GM12878 (cell line): ENCODE data around the gene DUSP10. TPM values are rescaled to one million over a fixed set of nuclear protein-coding genes. Genes with fewer than 3 reads are reported as not detected.

ENCODE experiments used
- ATAC-seq: fragments of 200-7000 bp; cut with Tn5 transposase; 3 replicates; pipeline ENCODE4 v1.9.1; 2020; ENCODE audit warnings: mild to moderate bottlenecking, moderate library complexity
- BruUV-seq: library from RNA; stranded (reverse); fragments of 400-500 nt; replicated peaks from 2 replicates; lab custom pipeline; 2021; lab: Mats Ljungman, UMichigan
- CTCF ChIA-PET: fragments of 300-600 bp; sonication (Branson Sonifier 250); formaldehyde crosslinking; extraction: SDS; loops from one replicate; lab custom pipeline; 2021; ENCODE audit warnings: inconsistent platforms; lab: Yijun Ruan, JAX
- POLR2A ChIA-PET: fragments of 350-600 bp; formaldehyde crosslinking; extraction: SDS; loops from one replicate; lab custom pipeline; 2021; ENCODE audit warnings: inconsistent platforms; lab: Charles Lee
- RAD21 ChIA-PET: fragments of 300-600 bp; sonication (Branson Sonifier 250); formaldehyde crosslinking; loops from one replicate; lab custom pipeline; 2023; ENCODE audit warnings: antibody characterized with exemption; ENCODE audit not compliant: unreplicated experiment; lab: Charles Lee
- SMC1A ChIA-PET: fragments of 300-600 bp; sonication (Branson Sonifier 250); formaldehyde crosslinking; loops from one replicate; lab custom pipeline; 2023; ENCODE audit not compliant: unreplicated experiment, uncharacterized antibody; lab: Charles Lee
- DNase-seq: peaks from one replicate; pipeline ENCODE4 v3.0.0-alpha.2; 2011; ENCODE audit warnings: low read depth, low spot score
- FAIRE-seq: peaks from 3 replicates; lab custom pipeline; 2011; peaks lifted over from hg19 to GRCh38; lab: Jason Lieb, UNC
- H2AFZ ChIP-seq: 2 replicates; pipeline ENCODE4 v1.6.0; 2011; ENCODE audit warnings: low read depth, low read length, control low read depth; ENCODE audit not compliant: control insufficient read depth
- H3K27ac ChIP-seq: 2 replicates; pipeline ENCODE4 v1.5.1; 2011; ENCODE audit warnings: control low read depth; ENCODE audit not compliant: control insufficient read depth, insufficient read depth
- H3K27me3 ChIP-seq, 2 experiments: replicated peaks in 1 of 2; 2 replicates each; pipeline versions ENCODE4 v1.6.0 to v1.6.1; 2011; ENCODE audit warnings: low read length in 1 of 2; ENCODE audit not compliant: control insufficient read depth in 2 of 2, insufficient read depth in 2 of 2
- H3K36me3 ChIP-seq, 2 experiments: 2 replicates each; pipeline ENCODE4 v1.5.1; 2011; ENCODE audit warnings: low read length in 1 of 2; ENCODE audit not compliant: control insufficient read depth in 2 of 2, insufficient read depth in 2 of 2
- H3K4me1 ChIP-seq: 2 replicates; pipeline ENCODE4 v1.6.1; 2011; ENCODE audit warnings: mild to moderate bottlenecking, low read length, moderate library complexity, mixed read lengths; ENCODE audit not compliant: control insufficient read depth, insufficient read depth
- H3K4me2 ChIP-seq: 2 replicates; pipeline ENCODE4 v1.6.0; 2011; ENCODE audit warnings: control low read depth; ENCODE audit not compliant: control insufficient read depth, insufficient read depth
- H3K4me3 ChIP-seq: fragments of 200-600 bp; sonication (generic); 2 replicates; pipeline ENCODE4 v1.5.1; 2016
- H3K79me2 ChIP-seq: 2 replicates; pipeline ENCODE4 v1.6.0; 2011; ENCODE audit warnings: low read length; ENCODE audit not compliant: control insufficient read depth, insufficient read depth
- H3K9ac ChIP-seq: 2 replicates; pipeline ENCODE4 v1.8.0; 2011; ENCODE audit warnings: low read length, control low read depth, mixed read lengths; ENCODE audit not compliant: control insufficient read depth, insufficient read depth
- H3K9me3 ChIP-seq: replicated peaks from 3 replicates; pipeline ENCODE4 v1.5.1; 2011; ENCODE audit warnings: mild to moderate bottlenecking, low read length; ENCODE audit not compliant: control insufficient read depth, insufficient read depth
- H4K20me1 ChIP-seq: 2 replicates; pipeline ENCODE4 v1.6.0; 2011; ENCODE audit not compliant: control insufficient read depth, insufficient read depth
- BACH1 ChIP-seq: fragments of 450-650 bp; IDR thresholded peaks from 2 replicates; pipeline ENCODE4 v1.6.1; 2017; ENCODE audit warnings: mild to moderate bottlenecking, borderline replicate concordance
- BCL11A ChIP-seq: IDR thresholded peaks from 2 replicates; pipeline ENCODE4 v1.6.1; 2011; ENCODE audit warnings: low read depth, low read length
- BMI1 ChIP-seq: fragments of 450-650 bp; IDR thresholded peaks from 2 replicates; pipeline ENCODE4 v1.6.1; 2016; ENCODE audit warnings: mild to moderate bottlenecking, moderate library complexity, borderline replicate concordance
- CHD1 ChIP-seq: IDR thresholded peaks from 2 replicates; pipeline ENCODE4 v1.6.1; 2012; ENCODE audit warnings: low read depth, low read length, improper control_type of control experiment
- FOXK2 ChIP-seq: fragments of 450-650 bp; IDR thresholded peaks from 2 replicates; pipeline ENCODE4 v1.6.1; 2017; ENCODE audit warnings: mild to moderate bottlenecking, moderate library complexity
- HSF1 ChIP-seq: fragments of 150-350 bp; IDR thresholded peaks from 2 replicates; pipeline ENCODE4 v1.6.1; 2014; ENCODE audit warnings: mild to moderate bottlenecking, low read depth, low read length
- IRF3 ChIP-seq: fragments of 450-650 bp; IDR thresholded peaks from 2 replicates; pipeline ENCODE4 v1.6.1; 2014; ENCODE audit warnings: mild to moderate bottlenecking
- SMC3 ChIP-seq: IDR thresholded peaks from 2 replicates; pipeline ENCODE4 v1.6.1; 2011; ENCODE audit warnings: low read length, improper control_type of control experiment, borderline replicate concordance
- STAT3 ChIP-seq: IDR thresholded peaks from 2 replicates; pipeline ENCODE4 v1.6.1; 2011; ENCODE audit warnings: low read depth, low read length, improper control_type of control experiment
- SUZ12 ChIP-seq: fragments of 200-600 bp; sonication (generic); IDR thresholded peaks from one replicate; pipeline ENCODE4 v1.6.1; 2018; ENCODE audit warnings: antibody characterized with exemption, mild to moderate bottlenecking; ENCODE audit not compliant: unreplicated experiment
- TARDBP ChIP-seq: IDR thresholded peaks from 2 replicates; pipeline ENCODE4 v1.6.1; 2016; ENCODE audit warnings: borderline replicate concordance
- TBL1XR1 ChIP-seq: IDR thresholded peaks from 2 replicates; pipeline ENCODE4 v1.6.1; 2012; ENCODE audit warnings: low read depth, low read length, improper control_type of control experiment
- ZBED1 ChIP-seq: IDR thresholded peaks from 2 replicates; pipeline ENCODE4 v1.6.1; 2016; ENCODE audit warnings: borderline replicate concordance
- ZNF622 ChIP-seq: fragments of 450-650 bp; IDR thresholded peaks from 2 replicates; pipeline ENCODE4 v1.6.1; 2017; ENCODE audit warnings: mild to moderate bottlenecking, inconsistent platforms
- ZNF687 ChIP-seq: fragments of 450-650 bp; IDR thresholded peaks from 2 replicates; pipeline ENCODE4 v1.6.1; 2017; ENCODE audit warnings: mild to moderate bottlenecking, moderate library complexity
- in situ Hi-C: fragments of 300-500 bp; cut with MboI; formaldehyde crosslinking; loops from 9 replicates; pipeline ENCODE4 v1.14.3; 2018; ENCODE audit warnings: mixed read lengths
- intact Hi-C: fragments of 100-400 bp; cut with micrococcal nuclease; formaldehyde crosslinking; loops from one replicate; pipeline ENCODE4 v1.14.2; 2022; ENCODE audit not compliant: unreplicated experiment
- polyA plus RNA-seq, 11 experiments: library from polyadenylated mRNA; depleted of rRNA in 4 of 11; unstranded in 6 of 11; stranded (reverse) in 5 of 11; fragments of >200 nt; fragmentation: Nextera tagmentation in 4 of 11; fragmentation: Illumina TruSeq in 1 of 11; extraction: Ambion mirVana in 4 of 11; extraction: Trizol in 1 of 11; gene quantifications; 1 replicate in 1 of 11; 2 replicates in 10 of 11; pipeline versions ENCODE4 v1.2.1 to v1.2.3, GENCODE V29; 2011 to 2016; ENCODE audit warnings: inconsistent platforms in 2 of 11, missing spikeins in 2 of 11, low read depth in 1 of 11
- total RNA-seq, 4 experiments: library from RNA; depleted of rRNA in 3 of 4; stranded (reverse); fragments of >200 nt in 3 of 4; fragmentation: Illumina TruSeq in 1 of 4; extraction: Trizol in 1 of 4; gene quantifications; 2 replicates each; pipeline versions ENCODE4 v1.2.1 to v1.2.3, GENCODE V29; 2013 to 2021

Gene DUSP10
- total and polyA plus RNA-seq, 10 of the 15 experiments (the other 5 are each of a cell fraction or from before 2014, with no cell fraction given), result 20.3 to 38.4 (median 27.8) TPM

GRCh38 chr1:221692643-221693042 lies 49.2 kb downstream of the DUSP10 start (continued):
- TF ChIP-seq IRF3, result no peak
- no peak for TF ChIP-seq HSF1

GRCh38 chr1:221691261-221691660 lies 50.6 kb downstream of the DUSP10 start:
- Histone ChIP-seq H3K9ac (no peak overlapping the region), H3K4me2 (no peak overlapping the region), H3K4me1 (peaks cover 3% of the 10 kb centered on the region; the same call in 1 of the 2 replicates), H4K20me1 (no peaks in the 10 kb centered on the region), H3K79me2 (no peaks in the 10 kb centered on the region), H2AFZ (no peak overlapping the region), H3K36me3 (no peaks in the 10 kb centered on the region), H3K27me3 (no peaks in the 10 kb centered on the region), H3K9me3 (0 out of 3 replicates have a peak, but pooled peaks cover 2% of the 10 kb centered on the region), H3K27ac (no peak overlapping the region), H3K4me3 (no peak overlapping the region)
- intact Hi-C loops, result no loop called here
- TF ChIP-seq SMC3 (no peak), BACH1 (no peak), TBL1XR1 (no peak), CHD1 (no peak), ZBED1 (no peak), BCL11A (no peak), STAT3 (no peak), ZNF687 (no peak), SUZ12 (no peak), BMI1 (no peak), FOXK2 (no peak), TARDBP (no peak), ZNF622 (no peak)
- BruUV-seq, result no TSS peak
- in situ Hi-C loops, result no loop called here
- ATAC-seq (no peak), FAIRE-seq (no peak), DNase-seq (no peak)
- SMC1A ChIA-PET, result interaction anchor here (1.0 to 5.2 kb wide), 13 partner anchors 9 to 88 kb away, joined by 3 to 44 read pairs (median 6); no protein-coding TSS in a partner anchor
- CTCF ChIA-PET, result interaction anchor here (0.9 kb wide), 1 partner anchor 148 kb away, joined by 4 read pairs; no protein-coding TSS in a partner anchor
- POLR2A ChIA-PET, result interaction anchor here (2.0 kb wide), 1 partner anchor 18 kb away, joined by 6 read pairs; no protein-coding TSS in a partner anchor
- RAD21 ChIA-PET, result interaction anchor here (1.3 kb wide), 1 partner anchor 49 kb away, joined by 3 read pairs; no protein-coding TSS in a partner anchor
